GM23248 (cell line): ENCODE measurements around the gene ZNF521. TPM values are rescaled to one million over a fixed set of nuclear protein-coding genes. Genes with fewer than 3 reads are reported as not detected.

Experiments used
- DNase-seq: peaks from one replicate; pipeline ENCODE4 v3.0.0-alpha.2; 2015
- H2AFZ ChIP-seq: fragments of 200-600 bp; sonication (generic); 2 replicates; pipeline ENCODE4 v1.6.1; 2016; ENCODE audit warnings: antibody characterized with exemption
- H3F3A ChIP-seq: fragments of 200-600 bp; sonication (generic); 2 replicates; pipeline ENCODE4 v1.6.1; 2016; ENCODE audit warnings: mild to moderate bottlenecking, antibody characterized with exemption, mixed run types; ENCODE audit not compliant: insufficient read depth
- H3K27ac ChIP-seq: fragments of 200-600 bp; sonication (generic); 2 replicates; pipeline ENCODE4 v1.5.1; 2016; ENCODE audit warnings: mild to moderate bottlenecking
- H3K27me3 ChIP-seq: fragments of 200-600 bp; sonication (generic); replicated peaks from 2 replicates; pipeline ENCODE4 v1.6.1; 2016; ENCODE audit warnings: mild to moderate bottlenecking; ENCODE audit not compliant: insufficient read depth
- H3K36me3 ChIP-seq: fragments of 200-600 bp; sonication (generic); 2 replicates; pipeline ENCODE4 v1.6.1; 2016; ENCODE audit warnings: low read depth, mild to moderate bottlenecking
- H3K4me1 ChIP-seq: fragments of 200-600 bp; sonication (generic); 2 replicates; pipeline ENCODE4 v1.6.1; 2016; ENCODE audit warnings: mild to moderate bottlenecking; ENCODE audit not compliant: insufficient read depth
- H3K4me2 ChIP-seq: fragments of 200-600 bp; sonication (generic); one replicate; pipeline ENCODE4 v1.6.1; 2016; ENCODE audit warnings: mild to moderate bottlenecking; ENCODE audit not compliant: unreplicated experiment
- H3K4me3 ChIP-seq: fragments of 200-600 bp; sonication (generic); 2 replicates; pipeline ENCODE4 v1.5.1; 2016; ENCODE audit warnings: mild to moderate bottlenecking
- H3K79me2 ChIP-seq: fragments of 200-600 bp; sonication (generic); 2 replicates; pipeline ENCODE4 v1.6.1; 2016; ENCODE audit warnings: mild to moderate bottlenecking; ENCODE audit not compliant: insufficient read depth
- H3K9ac ChIP-seq: fragments of 200-600 bp; sonication (generic); 2 replicates; pipeline ENCODE4 v1.6.1; 2016; ENCODE audit warnings: mild to moderate bottlenecking
- H3K9me2 ChIP-seq: fragments of 200-600 bp; sonication (generic); 2 replicates; pipeline ENCODE4 v1.6.1; 2016; ENCODE audit warnings: mixed run types, mild to moderate bottlenecking, moderate library complexity; ENCODE audit not compliant: insufficient read depth
- H3K9me3 ChIP-seq: fragments of 200-600 bp; sonication (generic); one replicate; pipeline ENCODE4 v1.6.1; 2017; ENCODE audit warnings: low read depth
- H4K20me1 ChIP-seq: fragments of 200-600 bp; sonication (generic); 2 replicates; pipeline ENCODE4 v1.6.0; 2016; ENCODE audit not compliant: insufficient read depth
- EZH2 ChIP-seq: fragments of 200-600 bp; sonication (generic); IDR thresholded peaks from 2 replicates; pipeline ENCODE4 v1.6.1; 2018; ENCODE audit warnings: antibody characterized with exemption, mild to moderate bottlenecking; ENCODE audit not compliant: insufficient read depth, poor library complexity, severe bottlenecking
- EZH2phosphoT487 ChIP-seq: fragments of 200-600 bp; sonication (generic); IDR thresholded peaks from 2 replicates; pipeline ENCODE4 v1.6.1; 2018; ENCODE audit warnings: antibody characterized with exemption, moderate library complexity, mild to moderate bottlenecking, low read depth; ENCODE audit not compliant: insufficient read depth
- WGBS, 2 experiments: methylation state at CpG; one replicate each; pipeline ENCODE4 v1.1.6; 2015 to 2017; ENCODE audit warnings: low lambda C conversion rate in 2 of 2, low coverage in 1 of 2; ENCODE audit errors: missing lambda C conversion rate in 2 of 2; 5-methylcytosine and 5-hydroxymethylcytosine counted together
- in situ Hi-C: fragments of 300-500 bp; cut with MboI; formaldehyde crosslinking; loops from 2 replicates; pipeline ENCODE4 v1.15.0; 2020
- polyA plus RNA-seq: library from polyadenylated mRNA; unstranded; fragments of >200 nt; fragmentation: Nextera tagmentation; extraction: Ambion mirVana; gene quantifications from 2 replicates; pipeline ENCODE4 v1.2.1, GENCODE V29; 2016
- total RNA-seq: library from RNA; depleted of rRNA; stranded (reverse); fragments of >200 nt; shearing (Covaris generic); gene quantifications from 2 replicates; pipeline ENCODE4 v1.2.3, GENCODE V29; 2014

Gene ZNF521
- total and polyA plus RNA-seq, 2 experiments from 2014 or later, result 7.8 to 17.9 TPM

GRCh38 chr18:25243754-25244153 lies 108.2 kb downstream of the ZNF521 start:
- H3K79me2 ChIP-seq, result no peaks in the 10 kb centered on the region
- H3K9me2 ChIP-seq, result 0 out of 2 replicates have a peak, but pooled peaks cover 5% of the 10 kb centered on the region
- peaks cover 31% of the 10 kb centered on the region for H3K4me1 ChIP-seq
- no peak for TF ChIP-seq EZH2phosphoT487
- TF ChIP-seq EZH2, result no peak
- in situ Hi-C loops, result no loop called here
- peaks cover 11% of the 10 kb centered on the region; the same call in 1 of the 2 replicates for H3F3A ChIP-seq
- 95 to 97% methylated on average over 1 of the region's 1 CpG for WGBS, 2 experiments
- no peak overlapping the region for H3K4me3 ChIP-seq
- DNase-seq, result no peak
- H3K27me3 ChIP-seq, result no peaks in the 10 kb centered on the region
- H3K9me3 ChIP-seq, result no peaks in the 10 kb centered on the region
- no peak overlapping the region for H2AFZ ChIP-seq
- no peaks in the 10 kb centered on the region for H4K20me1 ChIP-seq
- no peaks in the 10 kb centered on the region for H3K36me3 ChIP-seq
- no peak overlapping the region for H3K9ac ChIP-seq
- no peak overlapping the region for H3K4me2 ChIP-seq
- no peak overlapping the region for H3K27ac ChIP-seq

- Histone ChIP-seq H3K4me3 (no peak overlapping the region), H2AFZ (no peak overlapping the region), H3K27ac (no peak overlapping the region), H3K9me2 (0 out of 2 replicates have a peak, but pooled peaks cover 5% of the 10 kb centered on the region), H3K9ac (no peak overlapping the region), H3K36me3 (no peaks in the 10 kb centered on the region), H4K20me1 (no peaks in the 10 kb centered on the region), H3K9me3 (no peaks in the 10 kb centered on the region), H3K79me2 (no peaks in the 10 kb centered on the region), H3F3A (peaks cover 8% of the 10 kb centered on the region; the same call in 1 of the 2 replicates), H3K27me3 (no peaks in the 10 kb centered on the region), H3K4me1 (peaks cover 26% of the 10 kb centered on the region), H3K4me2 (no peak overlapping the region)
- DNase-seq, result no peak
- no peak for TF ChIP-seq EZH2phosphoT487
- no peak for TF ChIP-seq EZH2
- in situ Hi-C loops, result no loop called here
- WGBS, 2 experiments, result 79 to 80% methylated on average over 2 of the region's 2 CpGs
Observed at GRCh38 chr18:25243257-25243656, 108.7 kb downstream of the ZNF521 start.

GRCh38 chr18:25240420-25240770 lies 111.6 kb downstream of the ZNF521 start:
- Histone ChIP-seq H3F3A (peaks cover 7% of the 10 kb centered on the region; the same call in 1 of the 2 replicates), H3K4me2 (no peak overlapping the region), H3K27ac (no peak overlapping the region), H3K9me2 (0 out of 2 replicates have a peak, but pooled peaks cover 5% of the 10 kb centered on the region), H3K9me3 (no peaks in the 10 kb centered on the region), H4K20me1 (no peaks in the 10 kb centered on the region), H3K27me3 (no peaks in the 10 kb centered on the region), H3K4me1 (peaks cover 26% of the 10 kb centered on the region), H3K4me3 (no peak overlapping the region), H2AFZ (no peak overlapping the region), H3K9ac (no peak overlapping the region), H3K79me2 (no peaks in the 10 kb centered on the region), H3K36me3 (no peaks in the 10 kb centered on the region)
- TF ChIP-seq EZH2 (no peak), EZH2phosphoT487 (no peak)
- no peak for DNase-seq
- in situ Hi-C loops, result no loop called here
- 92 to 93% methylated on average over 5 of the region's 5 CpGs for WGBS, 2 experiments

GRCh38 chr18:25239581-25240419 lies 112.2 kb downstream of the ZNF521 start:
- H3F3A ChIP-seq, result peaks cover 7% of the 10 kb centered on the region; the same call in 1 of the 2 replicates
- no peaks in the 10 kb centered on the region for H3K9me3 ChIP-seq
- no peak overlapping the region for H3K27ac ChIP-seq
- no peaks in the 10 kb centered on the region for H3K36me3 ChIP-seq
- H4K20me1 ChIP-seq, result no peaks in the 10 kb centered on the region
- H3K4me2 ChIP-seq, result no peak overlapping the region
- 71 to 80% methylated on average over 5 of the region's 5 CpGs for WGBS, 2 experiments
- H3K27me3 ChIP-seq, result no peaks in the 10 kb centered on the region
- no peak for TF ChIP-seq EZH2phosphoT487
- TF ChIP-seq EZH2, result no peak
- H3K4me1 ChIP-seq, result peaks cover 20% of the 10 kb centered on the region
- 0 out of 2 replicates have a peak, but pooled peaks cover 5% of the 10 kb centered on the region for H3K9me2 ChIP-seq
- no peak overlapping the region for H3K9ac ChIP-seq
- H2AFZ ChIP-seq, result no peak overlapping the region
- H3K79me2 ChIP-seq, result no peaks in the 10 kb centered on the region
- in situ Hi-C loops, result no loop called here
- H3K4me3 ChIP-seq, result no peak overlapping the region
- no peak for DNase-seq
